ENCODE data around the gene MAMDC4.
"Not testable (repeated sequence)": the region's sequence is repeated elsewhere in the genome, so short reads cannot be mapped to it uniquely, and the experiment has no call there.

The MAMDC4 gene

DNA sequence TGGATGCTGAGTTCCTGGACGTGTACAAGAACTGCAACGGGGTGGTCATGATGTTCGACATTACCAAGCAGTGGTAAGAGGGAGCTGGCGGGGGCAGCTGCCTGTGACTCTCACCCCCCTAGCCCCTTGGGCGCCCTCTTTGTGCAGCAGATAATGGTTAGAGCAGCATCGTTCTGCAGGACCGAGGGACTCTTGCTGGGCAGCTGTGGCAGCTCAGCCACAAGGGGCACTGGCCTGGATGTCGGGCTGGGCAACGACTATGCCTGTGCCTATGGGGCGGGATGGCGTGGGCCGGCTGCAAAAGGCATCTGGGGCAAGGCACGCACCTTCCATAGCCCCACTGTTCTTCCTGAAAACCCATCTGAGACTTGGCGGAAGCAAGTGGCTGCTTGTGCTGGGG is 22.7 kb upstream of the MAMDC4 start:
- DNase-seq (ENCODE audit: extremely low spot score), result no peak
- TF ChIP-seq FOXM1 (IDR thresholded peaks at IDR 0.05; ENCODE audit: borderline replicate concordance), result no peak
- no peak for TF ChIP-seq NFRKB (IDR thresholded peaks at IDR 0.05)
- no peak for TF ChIP-seq SP1 (IDR thresholded peaks at IDR 0.05)
- no peak for TF ChIP-seq FOXK2 (IDR thresholded peaks at IDR 0.05)
- no peak for TF ChIP-seq ELF4 (IDR thresholded peaks at IDR 0.05)
- TF ChIP-seq ZNF384 (IDR thresholded peaks at IDR 0.05), result no peak
- TF ChIP-seq HDGF (IDR thresholded peaks at IDR 0.05; ENCODE audit: borderline replicate concordance), result no peak
- no peak for TF ChIP-seq CTBP1 (IDR thresholded peaks at IDR 0.05; ENCODE audit: borderline replicate concordance)
- TF ChIP-seq SUZ12 (IDR thresholded peaks at IDR 0.05), result no peak
- TF ChIP-seq BHLHE40 (IDR thresholded peaks at IDR 0.05; ENCODE audit: borderline replicate concordance), result no peak
- no peak for TF ChIP-seq L3MBTL2 (conservative IDR thresholded peaks at IDR 0.05)
- TF ChIP-seq, protein P1, sequence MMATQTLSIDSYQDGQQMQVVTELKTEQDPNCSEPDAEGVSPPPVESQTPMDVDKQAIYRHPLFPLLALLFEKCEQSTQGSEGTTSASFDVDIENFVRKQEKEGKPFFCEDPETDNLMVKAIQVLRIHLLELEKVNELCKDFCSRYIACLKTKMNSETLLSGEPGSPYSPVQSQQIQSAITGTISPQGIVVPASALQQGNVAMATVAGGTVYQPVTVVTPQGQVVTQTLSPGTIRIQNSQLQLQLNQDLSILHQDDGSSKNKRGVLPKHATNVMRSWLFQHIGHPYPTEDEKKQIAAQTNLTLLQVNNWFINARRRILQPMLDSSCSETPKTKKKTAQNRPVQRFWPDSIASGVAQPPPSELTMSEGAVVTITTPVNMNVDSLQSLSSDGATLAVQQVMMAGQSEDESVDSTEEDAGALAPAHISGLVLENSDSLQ (IDR thresholded peaks at IDR 0.05), result no peak
- TF ChIP-seq ARNT (IDR thresholded peaks at IDR 0.05), result no peak
- no peak for TF ChIP-seq TARDBP (IDR thresholded peaks at IDR 0.05)
- TF ChIP-seq LEF1 (IDR thresholded peaks at IDR 0.05; ENCODE audit: borderline replicate concordance), result no peak
- no peak for TF ChIP-seq FOXA1 (IDR thresholded peaks at IDR 0.05)
- ChIA-PET POLR2A (interaction anchor here (1.1 kb wide), 1 partner anchor 13 kb away, joined by 4 read pairs; no protein-coding TSS in a partner anchor), CTCF (interaction anchor here (0.9 kb wide), 1 partner anchor 13 kb away, joined by 4 read pairs; the partner anchor contains the start of gene AJM1)

DNA sequence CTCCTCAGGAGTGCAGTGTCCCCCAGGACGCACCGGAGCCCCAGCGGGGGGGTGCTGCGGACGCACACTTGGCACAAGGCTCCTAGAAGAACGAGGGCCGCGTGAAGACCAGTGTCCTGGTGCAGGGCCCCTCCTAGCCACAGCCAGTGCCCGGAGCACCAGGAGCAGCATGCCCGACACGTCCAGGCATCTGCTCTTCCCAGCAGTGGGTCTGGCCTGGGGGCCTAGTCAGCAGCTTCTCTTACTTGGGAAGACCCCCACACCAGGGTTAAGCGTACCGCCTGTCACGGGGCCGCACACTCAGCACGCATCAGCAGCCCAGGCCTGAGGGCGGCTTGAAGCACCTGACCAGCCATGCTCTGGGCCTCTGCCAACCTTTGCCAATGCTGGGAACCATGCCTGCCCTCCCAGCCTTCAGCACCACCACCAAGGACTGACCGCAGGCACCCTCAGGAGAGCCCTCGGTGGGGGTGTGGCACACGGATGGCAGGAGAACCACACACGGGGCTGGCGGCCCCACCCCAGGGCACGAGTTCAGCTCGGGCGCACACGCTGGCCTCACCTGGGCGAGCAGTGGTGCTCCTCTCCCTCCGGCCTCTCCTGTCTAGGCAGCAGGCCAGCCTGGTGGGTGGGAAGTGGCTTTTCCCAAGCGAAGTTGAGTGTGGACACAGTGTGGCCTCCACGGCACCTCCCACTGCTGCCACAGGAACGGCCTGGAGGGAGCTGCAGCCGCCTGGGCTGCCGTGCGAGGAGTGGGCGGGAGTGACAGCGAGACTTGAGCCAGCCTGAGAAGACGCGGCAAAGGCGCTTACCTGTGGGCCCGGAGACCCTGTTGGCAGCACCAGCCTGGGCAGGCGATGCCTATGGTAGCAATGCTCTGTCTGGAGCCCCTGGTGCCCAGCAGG is 21.9 kb upstream of the MAMDC4 start:
- no peak for TF ChIP-seq FOXA1 (IDR thresholded peaks at IDR 0.05)
- TF ChIP-seq L3MBTL2 (conservative IDR thresholded peaks at IDR 0.05), result no peak
- no peak for TF ChIP-seq CTBP1 (IDR thresholded peaks at IDR 0.05; ENCODE audit: borderline replicate concordance)
- TF ChIP-seq SUZ12 (IDR thresholded peaks at IDR 0.05), result no peak
- no peak for TF ChIP-seq BHLHE40 (IDR thresholded peaks at IDR 0.05; ENCODE audit: borderline replicate concordance)
- TF ChIP-seq TARDBP (IDR thresholded peaks at IDR 0.05), result no peak
- TF ChIP-seq FOXM1 (IDR thresholded peaks at IDR 0.05; ENCODE audit: borderline replicate concordance), result no peak
- TF ChIP-seq NFRKB (IDR thresholded peaks at IDR 0.05), result no peak
- TF ChIP-seq, protein P1 (IDR thresholded peaks at IDR 0.05), result no peak
- TF ChIP-seq HDGF (IDR thresholded peaks at IDR 0.05; ENCODE audit: borderline replicate concordance), result no peak
- CTCF ChIA-PET, result interaction anchor here (0.9 kb wide), 1 partner anchor 12 kb away, joined by 4 read pairs; the partner anchor contains the start of gene AJM1
- no peak for DNase-seq (ENCODE audit: extremely low spot score)
- POLR2A ChIA-PET, result interaction anchor here (1.1 kb wide), 1 partner anchor 14 kb away, joined by 4 read pairs; no protein-coding TSS in a partner anchor

DNA sequence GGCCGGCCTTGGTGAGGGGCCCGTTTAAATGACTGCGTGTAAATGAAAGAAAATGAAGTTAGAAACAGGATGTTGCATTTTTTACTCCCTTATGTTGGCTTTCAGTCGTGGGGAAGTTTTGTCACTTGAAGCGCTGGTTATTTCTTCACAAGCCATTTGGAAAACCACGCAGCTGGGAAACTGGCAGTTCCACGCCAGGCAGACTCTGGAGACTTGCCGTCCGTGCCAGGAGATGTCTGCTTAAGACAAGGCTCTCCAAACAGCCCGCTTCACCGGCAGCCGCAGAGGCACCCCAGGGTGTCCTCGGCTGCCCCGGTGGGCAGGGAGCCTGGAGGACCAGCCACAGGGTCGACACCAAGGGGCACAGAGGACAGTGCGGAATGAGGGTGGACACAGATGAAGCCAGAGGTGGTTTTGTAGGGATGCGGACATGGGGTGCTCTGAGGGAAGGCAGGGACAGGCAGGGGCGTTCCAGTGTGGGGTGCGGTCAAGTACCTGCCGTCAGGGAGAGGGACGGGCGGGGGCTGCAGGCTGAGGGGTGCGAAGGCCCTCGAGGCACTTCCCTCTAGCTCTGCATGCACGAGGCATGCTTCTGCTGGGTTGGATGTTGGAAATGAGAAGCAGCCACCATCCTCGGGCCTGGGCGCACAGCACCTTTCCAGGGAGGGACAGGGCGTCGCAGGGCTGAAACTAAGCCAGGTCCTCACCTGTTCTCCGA is 21.0 kb upstream of the MAMDC4 start:
- POLR2A ChIA-PET, result no interaction called here
- DNase-seq (ENCODE audit: extremely low spot score), result no peak
- TF ChIP-seq SP1 (IDR thresholded peaks at IDR 0.05) (no peak), TARDBP (IDR thresholded peaks at IDR 0.05) (no peak), BHLHE40 (IDR thresholded peaks at IDR 0.05; ENCODE audit: borderline replicate concordance) (no peak), ELF4 (IDR thresholded peaks at IDR 0.05) (no peak), ZNF384 (IDR thresholded peaks at IDR 0.05) (no peak), ARNT (IDR thresholded peaks at IDR 0.05) (no peak), HDGF (IDR thresholded peaks at IDR 0.05; ENCODE audit: borderline replicate concordance) (no peak), FOXK2 (IDR thresholded peaks at IDR 0.05) (no peak), SUZ12 (IDR thresholded peaks at IDR 0.05) (no peak), FOXM1 (IDR thresholded peaks at IDR 0.05; ENCODE audit: borderline replicate concordance) (no peak), L3MBTL2 (conservative IDR thresholded peaks at IDR 0.05) (no peak), LEF1 (IDR thresholded peaks at IDR 0.05; ENCODE audit: borderline replicate concordance) (no peak), CTBP1 (IDR thresholded peaks at IDR 0.05; ENCODE audit: borderline replicate concordance) (no peak)
- TF ChIP-seq, protein P1 (IDR thresholded peaks at IDR 0.05), result no peak
- CTCF ChIA-PET, result no interaction called here

DNA sequence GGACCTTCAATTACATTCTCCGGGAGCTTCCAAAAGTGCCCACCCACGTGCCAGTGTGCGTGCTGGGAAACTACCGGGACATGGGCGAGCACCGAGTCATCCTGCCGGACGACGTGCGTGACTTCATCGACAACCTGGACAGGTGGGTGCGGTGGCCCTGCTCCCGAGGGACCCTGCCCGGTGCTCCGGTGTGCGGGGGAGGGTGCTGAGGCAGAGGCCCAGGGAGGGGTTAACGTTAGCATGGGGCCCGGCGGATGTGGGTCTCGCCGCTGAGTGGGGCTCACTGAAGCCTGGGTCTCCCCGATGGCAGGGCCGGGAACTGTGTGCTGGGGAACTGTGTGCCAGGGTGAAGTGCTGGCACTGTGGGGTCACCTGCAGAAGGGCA is 20.4 kb upstream of the MAMDC4 start:
- ChIA-PET CTCF (no interaction called here), POLR2A (no interaction called here)
- DNase-seq (ENCODE audit: extremely low spot score), result no peak
- no peak for TF ChIP-seq ZNF384 (IDR thresholded peaks at IDR 0.05)
- no peak for TF ChIP-seq SP1 (IDR thresholded peaks at IDR 0.05)

- ChIA-PET POLR2A (no interaction called here), CTCF (interaction anchor here (1.0 kb wide), 1 partner anchor 10 kb away, joined by 4 read pairs; the partner anchor contains the start of gene AJM1)
- DNase-seq (ENCODE audit: extremely low spot score), result no peak
- no peak for TF ChIP-seq BHLHE40 (IDR thresholded peaks at IDR 0.05; ENCODE audit: borderline replicate concordance)
- TF ChIP-seq NFRKB (IDR thresholded peaks at IDR 0.05), result no peak
- no peak for TF ChIP-seq ARNT (IDR thresholded peaks at IDR 0.05)
- no peak for TF ChIP-seq L3MBTL2 (conservative IDR thresholded peaks at IDR 0.05)
- no peak for TF ChIP-seq HDGF (IDR thresholded peaks at IDR 0.05; ENCODE audit: borderline replicate concordance)
- TF ChIP-seq, protein P1 (IDR thresholded peaks at IDR 0.05), result no peak
- TF ChIP-seq FOXA1 (IDR thresholded peaks at IDR 0.05), result no peak
- TF ChIP-seq LEF1 (IDR thresholded peaks at IDR 0.05; ENCODE audit: borderline replicate concordance), result no peak
- no peak for TF ChIP-seq FOXK2 (IDR thresholded peaks at IDR 0.05)
- no peak for TF ChIP-seq ELF4 (IDR thresholded peaks at IDR 0.05)
- TF ChIP-seq ZNF384 (IDR thresholded peaks at IDR 0.05), result no peak
- TF ChIP-seq SUZ12 (IDR thresholded peaks at IDR 0.05), result no peak
- TF ChIP-seq FOXM1 (IDR thresholded peaks at IDR 0.05; ENCODE audit: borderline replicate concordance), result no peak
- TF ChIP-seq TARDBP (IDR thresholded peaks at IDR 0.05), result no peak
- TF ChIP-seq SP1 (IDR thresholded peaks at IDR 0.05), result no peak
- TF ChIP-seq CTBP1 (IDR thresholded peaks at IDR 0.05; ENCODE audit: borderline replicate concordance), result no peak
These were observed 19.6 kb upstream of the MAMDC4 start for GRCh38 chr9:136832581-136832980.

DNA sequence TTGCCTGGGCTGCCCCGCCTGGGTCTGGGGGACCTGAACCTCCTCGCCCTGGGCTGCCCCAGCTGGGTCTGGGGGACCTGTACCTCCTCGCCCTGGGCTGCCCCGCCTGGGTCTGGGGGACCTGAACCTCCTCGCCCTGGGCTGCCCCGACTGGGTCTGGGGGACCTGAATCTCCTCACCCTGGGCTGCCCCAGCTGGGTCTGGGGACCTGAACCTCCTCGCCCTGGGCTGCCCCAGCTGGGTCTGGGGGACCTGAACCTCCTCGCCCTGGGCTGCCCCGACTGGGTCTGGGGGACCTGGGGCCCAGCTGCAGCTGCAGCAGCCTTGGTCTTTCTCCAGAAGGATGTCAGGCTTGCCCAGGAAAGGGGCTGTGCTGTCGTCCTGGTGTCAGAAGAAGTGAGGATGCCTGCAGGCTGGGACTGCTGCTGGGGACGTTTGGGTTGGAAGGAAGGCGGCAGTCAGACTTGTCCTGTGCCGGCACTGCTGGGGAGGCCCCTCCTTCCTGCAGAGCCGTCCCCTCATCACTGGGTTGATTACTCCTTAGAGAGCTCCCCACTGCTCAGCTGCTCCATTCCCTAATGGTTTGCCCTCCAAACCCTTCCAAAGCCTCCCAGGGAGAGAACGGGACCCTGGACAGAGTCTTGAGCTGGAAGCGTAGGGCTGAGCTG is 18.6 kb upstream of the MAMDC4 start:
- CTCF ChIA-PET, result interaction anchor here (0.8 to 1.0 kb wide), 2 partner anchors 9 to 24 kb away, joined by 3 to 4 read pairs; partner anchors contain the start of gene AJM1
- POLR2A ChIA-PET; DNase-seq (ENCODE audit: extremely low spot score): not testable (repeated sequence)
